Stimulated activated CD4-positive, alpha-beta T cell treated with anti-CD3 and anti-CD28 coated beads, Interleukin-15, amount 100 ng/mL, for 1 hour (primary cell): ENCODE data around the gene BZW1.

Source experiments
- DNase-seq, 2 donors: peaks; one replicate each; pipeline ENCODE4 v3.0.0-alpha.2; 2020; ENCODE audit warnings: low read depth in 1 of 2, low spot score in 1 of 2

BZW1 gene

GRCh38 chr2:200829258-200829655 lies 17.5 kb downstream of the BZW1 start:
- no peak for DNase-seq

GRCh38 chr2:200834701-200835100 lies 23.0 kb downstream of the BZW1 start:
- no peak for DNase-seq

- DNase-seq, result no peak
Observed at GRCh38 chr2:200839513-200839912, 27.8 kb downstream of the BZW1 start.

- DNase-seq, result no peak
Observed at GRCh38 chr2:200843993-200844948, 32.6 kb downstream of the BZW1 start.

GRCh38 chr2:200845194-200845593 lies 33.5 kb downstream of the BZW1 start:
- DNase-seq, result no peak

GRCh38 chr2:200845669-200846325 lies 34.1 kb downstream of the BZW1 start:
- DNase-seq, result no peak

GRCh38 chr2:200847269-200847668 lies 35.6 kb downstream of the BZW1 start:
- no peak for DNase-seq

GRCh38 chr2:200847939-200848338 lies 36.2 kb downstream of the BZW1 start:
- no peak for DNase-seq

GRCh38 chr2:200850512-200851256 lies 39.0 kb downstream of the BZW1 start:
- DNase-seq, result no peak

- no peak for DNase-seq
Observed at GRCh38 chr2:200851398-200852248, 39.9 kb downstream of the BZW1 start.

- DNase-seq, result no peak
Observed at GRCh38 chr2:200852605-200853004, 40.9 kb downstream of the BZW1 start.

- no peak for DNase-seq
Observed at GRCh38 chr2:200856806-200857205, 45.1 kb downstream of the BZW1 start.

- no peak for DNase-seq
Observed at GRCh38 chr2:200860092-200860795, 48.5 kb downstream of the BZW1 start.

- DNase-seq, result no peak
Observed at GRCh38 chr2:200861617-200862155, 50.0 kb downstream of the BZW1 start.

- peak; percentile 15 to 24 for DNase-seq
Observed at GRCh38 chr2:200862532-200863000, 50.9 kb downstream of the BZW1 start.

- no peak for DNase-seq
Observed at GRCh38 chr2:200863782-200864175, 52.1 kb downstream of the BZW1 start.

GRCh38 chr2:200864176-200865034 lies 52.7 kb downstream of the BZW1 start, which contains the start of gene CLK1:
TSS of gene CLK1 (minus strand) at chr2:200864658. CDS start at chr2:200861862, 2,796 bp downstream.
- DNase-seq, result peak; percentile 91 to 95

GRCh38 chr2:200869014-200869413 lies 57.3 kb downstream of the BZW1 start:
- DNase-seq, result no peak

- no peak for DNase-seq
Observed at GRCh38 chr2:200871151-200871550, 59.4 kb downstream of the BZW1 start.
